Astrocyte of the cerebellum (primary cell): ENCODE results near the gene GPR87.

Experiments used
- DNase-seq: peaks from one replicate; pipeline ENCODE4 v3.0.0-alpha.2; 2011; ENCODE audit warnings: low read depth
- H3K4me3 ChIP-seq: 2 replicates; pipeline ENCODE4 v1.5.1; 2011; ENCODE audit warnings: mild to moderate bottlenecking, low read depth, low read length, moderate library complexity
- CTCF ChIP-seq: IDR thresholded peaks from 2 replicates; pipeline ENCODE4 v1.5.1; 2012; ENCODE audit warnings: low read length, low read depth, moderate library complexity, mild to moderate bottlenecking; ENCODE audit errors: missing control alignments
- in situ Hi-C: cut with HindIII; loops from 2 replicates; pipeline ENCODE4 v1.10.0; 2017; ENCODE audit warnings: low sequenced_read_pairs

The GPR87 gene

GRCh38 chr3:151319628-151320027 lies 3.0 kb upstream of the GPR87 start:
- no peak for TF ChIP-seq CTCF
- no peak for DNase-seq
- no peak overlapping the region for H3K4me3 ChIP-seq
- in situ Hi-C loops = no loop called here

- TF ChIP-seq CTCF = no peak
- no peak overlapping the region for H3K4me3 ChIP-seq
- in situ Hi-C loops = no loop called here
- no peak for DNase-seq
Observed at GRCh38 chr3:151318991-151319390, 2.4 kb upstream of the GPR87 start.

- in situ Hi-C loops = no loop called here
- no peak for TF ChIP-seq CTCF
- no peak for DNase-seq
- H3K4me3 ChIP-seq = no peak overlapping the region
Observed at GRCh38 chr3:151318313-151318712, 1.7 kb upstream of the GPR87 start.

GRCh38 chr3:151315846-151316245 lies 774 bp downstream of the GPR87 start:
- in situ Hi-C loops = no loop called here
- no peak overlapping the region for H3K4me3 ChIP-seq
- DNase-seq = no peak
- no peak for TF ChIP-seq CTCF

GRCh38 chr3:151315136-151315535 lies 1.5 kb downstream of the GPR87 start:
- in situ Hi-C loops = no loop called here
- no peak for TF ChIP-seq CTCF
- no peak overlapping the region for H3K4me3 ChIP-seq
- DNase-seq = peak; percentile 51

GRCh38 chr3:151314593-151314992 lies 2.0 kb downstream of the GPR87 start:
- no peak overlapping the region for H3K4me3 ChIP-seq
- no peak for TF ChIP-seq CTCF
- in situ Hi-C loops = no loop called here
- no peak for DNase-seq

GRCh38 chr3:151314137-151314536 lies 2.5 kb downstream of the GPR87 start:
- TF ChIP-seq CTCF = no peak
- in situ Hi-C loops = no loop called here
- no peak for DNase-seq
- no peak overlapping the region for H3K4me3 ChIP-seq
